ENCODE measurements around the gene CHRNA9.

Gene CHRNA9

DNA sequence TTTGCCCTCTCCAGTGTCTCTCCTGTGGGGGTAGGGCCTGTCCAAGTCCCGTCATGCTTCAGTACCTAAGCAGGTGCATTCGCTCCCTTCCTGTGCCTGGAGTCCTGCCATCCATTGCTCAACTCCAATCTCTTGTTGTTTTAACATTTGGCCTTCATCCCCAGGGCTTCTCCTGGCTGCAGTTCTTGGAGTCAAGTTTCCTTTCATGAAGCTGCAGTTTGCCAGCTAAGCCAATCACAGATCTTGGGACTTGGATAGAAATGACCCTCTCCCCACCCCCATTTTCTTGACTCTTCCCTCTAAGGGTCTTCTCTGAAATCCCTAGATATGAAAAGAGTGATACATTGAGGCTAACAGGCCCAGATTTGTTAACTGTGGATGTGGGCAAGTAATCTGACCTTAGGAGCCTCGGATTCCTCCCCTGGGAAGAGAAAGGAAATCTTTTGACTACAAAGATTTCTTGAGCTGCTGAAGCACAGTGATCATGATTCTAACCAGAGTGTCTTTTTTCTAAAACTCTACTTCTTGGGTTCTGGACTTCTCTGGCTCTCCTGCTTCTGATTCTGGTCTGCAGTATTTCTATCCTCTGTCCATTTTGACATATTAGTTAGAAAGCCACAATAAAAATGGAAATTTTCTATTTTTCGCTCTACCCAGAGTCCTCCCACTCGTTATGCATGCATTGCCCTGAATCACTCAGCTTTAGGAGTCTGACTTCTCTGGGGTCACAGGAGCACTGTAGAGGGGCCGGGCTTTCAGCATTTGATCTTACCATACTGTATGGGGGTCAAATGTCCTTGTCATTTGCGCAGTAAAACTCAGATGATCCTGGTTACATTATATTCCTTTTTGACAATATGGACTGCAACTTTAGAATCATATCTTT lies 61.0 kb downstream of the CHRNA9 start:
- DNase-seq = peak; percentile 49
- Mint-ChIP-seq H3K27me3 (ENCODE audit: low read depth, poor library complexity) (peaks cover 3% of the 10 kb centered on the region), H3K36me3 (ENCODE audit: low read depth) (no peaks in the 10 kb centered on the region), H3K4me3 (peak overlapping the region; percentile 30), H3K27ac (peak overlapping the region; percentile 87), H3K9me3 (no peaks in the 10 kb centered on the region), H3K4me1 (peaks cover 74% of the 10 kb centered on the region)
- TF ChIP-seq, protein P1, sequence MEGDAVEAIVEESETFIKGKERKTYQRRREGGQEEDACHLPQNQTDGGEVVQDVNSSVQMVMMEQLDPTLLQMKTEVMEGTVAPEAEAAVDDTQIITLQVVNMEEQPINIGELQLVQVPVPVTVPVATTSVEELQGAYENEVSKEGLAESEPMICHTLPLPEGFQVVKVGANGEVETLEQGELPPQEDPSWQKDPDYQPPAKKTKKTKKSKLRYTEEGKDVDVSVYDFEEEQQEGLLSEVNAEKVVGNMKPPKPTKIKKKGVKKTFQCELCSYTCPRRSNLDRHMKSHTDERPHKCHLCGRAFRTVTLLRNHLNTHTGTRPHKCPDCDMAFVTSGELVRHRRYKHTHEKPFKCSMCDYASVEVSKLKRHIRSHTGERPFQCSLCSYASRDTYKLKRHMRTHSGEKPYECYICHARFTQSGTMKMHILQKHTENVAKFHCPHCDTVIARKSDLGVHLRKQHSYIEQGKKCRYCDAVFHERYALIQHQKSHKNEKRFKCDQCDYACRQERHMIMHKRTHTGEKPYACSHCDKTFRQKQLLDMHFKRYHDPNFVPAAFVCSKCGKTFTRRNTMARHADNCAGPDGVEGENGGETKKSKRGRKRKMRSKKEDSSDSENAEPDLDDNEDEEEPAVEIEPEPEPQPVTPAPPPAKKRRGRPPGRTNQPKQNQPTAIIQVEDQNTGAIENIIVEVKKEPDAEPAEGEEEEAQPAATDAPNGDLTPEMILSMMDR (IDR thresholded peaks at IDR 0.05) = no peak

DNA sequence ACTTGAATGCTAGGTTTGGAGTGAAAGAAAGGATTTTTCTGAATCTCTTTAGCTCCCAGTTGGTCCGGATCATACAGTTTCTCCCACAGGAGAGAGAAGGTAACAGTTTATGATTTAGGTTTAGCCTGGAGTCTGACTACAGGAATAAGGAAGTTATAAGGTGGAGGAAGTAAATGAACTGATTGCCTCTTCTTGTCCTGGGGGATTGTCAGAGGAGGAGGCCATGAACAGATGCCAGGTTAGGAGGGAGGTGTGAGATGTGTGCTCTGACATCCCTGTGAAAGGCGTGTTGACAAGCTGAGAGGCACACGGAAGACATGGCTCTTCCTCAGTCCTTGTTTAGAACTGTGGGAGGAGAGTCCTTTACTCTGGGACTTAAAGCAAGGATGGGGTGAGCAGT lies 64.4 kb downstream of the CHRNA9 start:
- Mint-ChIP-seq H3K9me3 (no peaks in the 10 kb centered on the region), H3K4me1 (peaks cover 81% of the 10 kb centered on the region), H3K36me3 (ENCODE audit: low read depth) (no peaks in the 10 kb centered on the region), H3K27me3 (ENCODE audit: low read depth, poor library complexity) (peaks cover 1% of the 10 kb centered on the region), H3K4me3 (no peak overlapping the region), H3K27ac (peak overlapping the region; percentile 24)
- no peak for DNase-seq
- TF ChIP-seq, protein P1 (IDR thresholded peaks at IDR 0.05) = no peak

DNA sequence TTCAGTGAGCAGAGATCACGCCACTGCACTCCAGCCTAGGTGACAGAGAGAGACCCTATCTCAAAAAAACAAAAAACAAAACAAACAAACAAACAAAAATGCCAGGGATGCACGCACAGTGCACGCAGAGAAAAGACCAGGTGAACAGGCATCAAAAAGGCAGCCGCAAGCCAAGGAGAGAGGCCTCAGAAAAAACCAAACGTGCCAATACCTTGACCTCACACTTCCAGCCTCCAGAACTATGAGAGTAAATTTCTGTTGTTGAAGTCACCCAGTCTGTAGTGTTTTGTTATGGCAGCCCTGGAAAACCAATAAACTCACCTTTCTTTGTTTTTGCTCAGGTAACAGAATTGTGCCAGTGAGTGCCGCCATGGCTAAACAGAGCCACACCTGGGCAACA lies 66.0 kb downstream of the CHRNA9 start:
- Mint-ChIP-seq H3K9me3 (peaks cover 9% of the 10 kb centered on the region), H3K36me3 (ENCODE audit: low read depth) (peaks cover 6% of the 10 kb centered on the region), H3K4me3 (no peak overlapping the region), H3K4me1 (peaks cover 70% of the 10 kb centered on the region), H3K27ac (no peak overlapping the region), H3K27me3 (ENCODE audit: low read depth, poor library complexity) (peaks cover 3% of the 10 kb centered on the region)
- no peak for DNase-seq
- TF ChIP-seq, protein P1 (IDR thresholded peaks at IDR 0.05) = no peak

DNA sequence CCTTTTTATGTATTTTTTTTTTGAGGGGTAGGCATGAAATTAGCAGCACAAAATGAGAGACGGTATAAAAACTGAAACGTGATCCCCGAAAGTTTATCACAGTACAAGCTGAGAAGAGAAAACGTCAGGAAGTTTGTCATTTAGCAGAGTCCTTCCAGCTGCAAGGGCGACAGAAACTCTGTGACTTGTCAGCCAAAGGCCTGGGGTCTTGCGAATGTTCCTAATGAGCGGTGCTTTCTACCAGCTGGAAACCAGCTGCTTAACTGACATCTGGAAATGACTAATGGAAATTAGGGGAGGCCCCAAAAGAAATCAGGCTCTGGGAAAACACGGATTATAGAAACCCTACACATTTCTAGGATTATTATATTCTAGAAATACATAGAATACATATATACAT lies 66.5 kb downstream of the CHRNA9 start:
- no peak for DNase-seq
- peaks cover 14% of the 10 kb centered on the region for H3K9me3 Mint-ChIP-seq
- H3K27me3 Mint-ChIP-seq (ENCODE audit: low read depth, poor library complexity) = peaks cover 3% of the 10 kb centered on the region
- TF ChIP-seq, protein P1 (IDR thresholded peaks at IDR 0.05) = no peak
- peaks cover 6% of the 10 kb centered on the region for H3K36me3 Mint-ChIP-seq (ENCODE audit: low read depth)
- H3K4me1 Mint-ChIP-seq = peaks cover 64% of the 10 kb centered on the region
- no peak overlapping the region for H3K27ac Mint-ChIP-seq
- H3K4me3 Mint-ChIP-seq = no peak overlapping the region

DNA sequence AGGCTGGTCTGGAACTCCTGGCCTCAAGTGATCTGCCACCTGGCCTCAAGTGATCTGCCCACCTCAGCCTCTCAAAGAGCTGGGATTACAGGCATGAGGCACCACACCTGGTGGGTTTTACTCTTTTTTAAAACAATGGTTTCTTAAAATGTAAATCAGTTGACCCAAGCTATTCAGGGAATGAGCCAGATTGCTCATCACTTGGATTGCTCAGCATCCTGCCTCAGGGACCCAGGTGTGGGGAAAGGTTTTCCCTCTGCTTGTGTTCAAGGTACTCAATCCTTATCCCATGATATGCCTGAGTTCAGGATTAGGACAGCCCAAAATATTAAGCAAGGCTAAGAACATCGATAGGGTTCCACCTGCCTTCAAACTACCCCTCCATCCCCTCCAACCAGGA lies 67.4 kb downstream of the CHRNA9 start:
- peaks cover 59% of the 10 kb centered on the region for H3K4me1 Mint-ChIP-seq

More for the DNA sequence above, 67.4 kb downstream of the CHRNA9 start:
- peak overlapping the region; percentile 15 for H3K27ac Mint-ChIP-seq
- DNase-seq = no peak
- H3K27me3 Mint-ChIP-seq (ENCODE audit: low read depth, poor library complexity) = peaks cover 3% of the 10 kb centered on the region
- H3K4me3 Mint-ChIP-seq = no peak overlapping the region
- TF ChIP-seq, protein P1 (IDR thresholded peaks at IDR 0.05) = no peak
- peaks cover 23% of the 10 kb centered on the region for H3K9me3 Mint-ChIP-seq
- H3K36me3 Mint-ChIP-seq (ENCODE audit: low read depth) = peaks cover 11% of the 10 kb centered on the region

Data from nephron progenitor cell (in vitro differentiated cells).